HG03439 (cell line): ENCODE results near the gene INSR.
"Not testable (repeated sequence)": the region's sequence is repeated elsewhere in the genome, so short reads cannot be mapped to it uniquely, and the experiment has no call there.

Experiments used
- ATAC-seq: cut with Tn5 transposase; IDR thresholded peaks from one replicate; pipeline ENCODE4 v1.9.1; 2021; ENCODE audit warnings: mild to moderate bottlenecking, moderate library complexity; ENCODE audit not compliant: unreplicated experiment

Gene INSR

GRCh38 chr19:7293762-7294557 is at the start of gene INSR:
TSS of gene INSR (minus strand) at chr19:7294414. CDS start at chr19:7293891, 523 bp downstream.
- ATAC-seq: peak; percentile 76

- ATAC-seq: no peak
Measured at GRCh38 chr19:7342143-7342542, 47.9 kb upstream of the INSR start.

- ATAC-seq: no peak
Measured at GRCh38 chr19:7340959-7341837, 47.0 kb upstream of the INSR start.

GRCh38 chr19:7337380-7338194 is 43.4 kb upstream of the INSR start:
- ATAC-seq: peak; percentile 68

- ATAC-seq: no peak
Measured at GRCh38 chr19:7336321-7336973, 42.2 kb upstream of the INSR start.

- no peak for ATAC-seq
Measured at GRCh38 chr19:7333198-7334118, 39.2 kb upstream of the INSR start.

- no peak for ATAC-seq
Measured at GRCh38 chr19:7331446-7331845, 37.2 kb upstream of the INSR start.

GRCh38 chr19:7328647-7329046 is 34.4 kb upstream of the INSR start:
- no peak for ATAC-seq

GRCh38 chr19:7327802-7328201 is 33.6 kb upstream of the INSR start:
- ATAC-seq: no peak

GRCh38 chr19:7326105-7326877 is 32.1 kb upstream of the INSR start:
- ATAC-seq: no peak

- no peak for ATAC-seq
Measured at GRCh38 chr19:7318176-7318575, 24.0 kb upstream of the INSR start.

GRCh38 chr19:7312816-7313215 is 18.6 kb upstream of the INSR start:
- no peak for ATAC-seq

- no peak for ATAC-seq
Measured at GRCh38 chr19:7311911-7312310, 17.7 kb upstream of the INSR start.

- not testable (repeated sequence) for ATAC-seq
Measured at GRCh38 chr19:7308327-7308726, 14.1 kb upstream of the INSR start.

GRCh38 chr19:7307590-7308218 is 13.5 kb upstream of the INSR start:
- no peak for ATAC-seq

- no peak for ATAC-seq
Measured at GRCh38 chr19:7304200-7304599, 10.0 kb upstream of the INSR start.

- no peak for ATAC-seq
Measured at GRCh38 chr19:7303470-7303869, 9.3 kb upstream of the INSR start.

GRCh38 chr19:7301525-7301924 is 7.3 kb upstream of the INSR start:
- ATAC-seq: no peak
